GM19351 (cell line): Measurements from ENCODE around the gene CDH23.

Experiments
- ATAC-seq: cut with Tn5 transposase; IDR thresholded peaks from one replicate; pipeline ENCODE4 v1.9.1; 2021; ENCODE audit warnings: mild to moderate bottlenecking, moderate library complexity; ENCODE audit not compliant: unreplicated experiment

The CDH23 gene

GRCh38 chr10:71695502-71696476 is 299.1 kb downstream of the CDH23 start:
- no peak for ATAC-seq

- no peak for ATAC-seq
These were observed 300.1 kb downstream of the CDH23 start for GRCh38 chr10:71696628-71697326.

GRCh38 chr10:71697938-71698709 is 301.4 kb downstream of the CDH23 start:
- peak; percentile 38 for ATAC-seq

- no peak for ATAC-seq
These were observed 302.0 kb downstream of the CDH23 start for GRCh38 chr10:71698737-71699136.

- ATAC-seq: no peak
These were observed 304.1 kb downstream of the CDH23 start for GRCh38 chr10:71700731-71701368.

- no peak for ATAC-seq
These were observed 304.9 kb downstream of the CDH23 start for GRCh38 chr10:71701496-71702132.

- ATAC-seq: no peak
These were observed 306.9 kb downstream of the CDH23 start for GRCh38 chr10:71703577-71703976.

GRCh38 chr10:71704816-71705215 is 308.1 kb downstream of the CDH23 start:
- ATAC-seq: no peak

- no peak for ATAC-seq
These were observed 308.9 kb downstream of the CDH23 start for GRCh38 chr10:71705582-71705981.

- no peak for ATAC-seq
These were observed 309.7 kb downstream of the CDH23 start for GRCh38 chr10:71706216-71707121.

- no peak for ATAC-seq
These were observed 310.6 kb downstream of the CDH23 start for GRCh38 chr10:71707240-71707789.

- no peak for ATAC-seq
These were observed 311.6 kb downstream of the CDH23 start for GRCh38 chr10:71708301-71708703.

GRCh38 chr10:71708897-71709882 is 312.5 kb downstream of the CDH23 start:
- ATAC-seq: no peak

GRCh38 chr10:71710519-71710918 is 313.8 kb downstream of the CDH23 start:
- ATAC-seq: no peak

- ATAC-seq: no peak
These were observed 314.4 kb downstream of the CDH23 start for GRCh38 chr10:71711052-71711623.

GRCh38 chr10:71712170-71712569 is 315.4 kb downstream of the CDH23 start:
- ATAC-seq: no peak

GRCh38 chr10:71712572-71713134 is 315.9 kb downstream of the CDH23 start:
- no peak for ATAC-seq
